Activated CD8-positive, alpha-beta memory T cell treated with anti-CD3 and anti-CD28 coated beads, Interleukin-2, amount 10 ng/mL, durations not matched to agents 7 days and 5 days (primary cell): ENCODE measurements around the gene CLIC5. TPM values are rescaled to one million over a fixed set of nuclear protein-coding genes. Genes with fewer than 3 reads are reported as not detected.

Source experiments
- ATAC-seq: fragments of 150-1000 bp; cut with Tn5 transposase; one replicate; pipeline ENCODE4 v1.10.0; 2021; ENCODE audit warnings: moderate library complexity
- CTCF ChIA-PET: fragments of 350-600 bp; sonication (Branson Sonifier 250); formaldehyde crosslinking; loops from one replicate; lab custom pipeline; 2021; ENCODE audit warnings: antibody characterized with exemption; lab: Charles Lee
- DNase-seq: peaks from one replicate; pipeline ENCODE4 v3.0.0-alpha.2; 2020
- H3K27ac Mint-ChIP-seq: one replicate; pipeline ENCODE4 v1.8.0; 2021; ENCODE audit warnings: mild to moderate bottlenecking, mixed read lengths
- H3K27me3 Mint-ChIP-seq: one replicate; pipeline ENCODE4 v1.8.0; 2021; ENCODE audit warnings: mixed read lengths
- H3K36me3 Mint-ChIP-seq: one replicate; pipeline ENCODE4 v1.8.0; 2021; ENCODE audit warnings: mild to moderate bottlenecking, mixed read lengths
- H3K4me1 Mint-ChIP-seq: one replicate; pipeline ENCODE4 v1.8.0; 2021; ENCODE audit warnings: mixed read lengths
- H3K4me3 Mint-ChIP-seq: one replicate; pipeline ENCODE4 v1.8.0; 2021; ENCODE audit warnings: mild to moderate bottlenecking, moderate library complexity, mixed read lengths
- H3K9me3 Mint-ChIP-seq: one replicate; pipeline ENCODE4 v1.8.0; 2022; ENCODE audit warnings: low read depth, mixed read lengths
- total RNA-seq, 2 experiments: library from RNA; stranded (reverse); gene quantifications; one replicate each; pipeline ENCODE4 v1.2.3, GENCODE V29; 2021

The CLIC5 gene
- total RNA-seq, 2 experiments from 2014 or later, result 6.3 to 7.3 TPM

GRCh38 chr6:45872827-45873365 lies 142.8 kb downstream of the CLIC5 start:
- CTCF ChIA-PET, result no interaction called here
- Mint-ChIP-seq H3K36me3 (no peaks in the 10 kb centered on the region), H3K9me3 (peaks cover 2% of the 10 kb centered on the region), H3K27me3 (peaks cover 29% of the 10 kb centered on the region), H3K4me3 (no peak overlapping the region), H3K27ac (no peak overlapping the region), H3K4me1 (no peaks in the 10 kb centered on the region)
- DNase-seq, result no peak
- ATAC-seq, result no peak

GRCh38 chr6:45870531-45870930 lies 145.1 kb downstream of the CLIC5 start:
- ATAC-seq, result no peak
- H3K9me3 Mint-ChIP-seq, result peaks cover 2% of the 10 kb centered on the region
- no peak overlapping the region for H3K4me3 Mint-ChIP-seq
- no peak overlapping the region for H3K27ac Mint-ChIP-seq
- no peak for DNase-seq
- H3K36me3 Mint-ChIP-seq, result no peaks in the 10 kb centered on the region
- H3K27me3 Mint-ChIP-seq, result peaks cover 41% of the 10 kb centered on the region
- peaks cover 3% of the 10 kb centered on the region for H3K4me1 Mint-ChIP-seq
- CTCF ChIA-PET, result no interaction called here

- no peak overlapping the region for H3K27ac Mint-ChIP-seq
- peaks cover 2% of the 10 kb centered on the region for H3K9me3 Mint-ChIP-seq
- CTCF ChIA-PET, result no interaction called here
- peaks cover 3% of the 10 kb centered on the region for H3K4me1 Mint-ChIP-seq
- peaks cover 28% of the 10 kb centered on the region for H3K27me3 Mint-ChIP-seq
- no peak for ATAC-seq
- H3K36me3 Mint-ChIP-seq, result no peaks in the 10 kb centered on the region
- no peak overlapping the region for H3K4me3 Mint-ChIP-seq
- DNase-seq, result no peak
Observed at GRCh38 chr6:45864651-45865050, 151.0 kb downstream of the CLIC5 start.

- Mint-ChIP-seq H3K4me1 (no peaks in the 10 kb centered on the region), H3K9me3 (no peaks in the 10 kb centered on the region), H3K36me3 (no peaks in the 10 kb centered on the region), H3K4me3 (no peak overlapping the region), H3K27ac (no peak overlapping the region), H3K27me3 (peaks cover 23% of the 10 kb centered on the region)
- no peak for ATAC-seq
- no peak for DNase-seq
- CTCF ChIA-PET, result no interaction called here
Observed at GRCh38 chr6:45858691-45859090, 157.0 kb downstream of the CLIC5 start.

GRCh38 chr6:45857827-45858226 lies 157.8 kb downstream of the CLIC5 start:
- CTCF ChIA-PET, result no interaction called here

GRCh38 chr6:45855642-45856394 lies 159.8 kb downstream of the CLIC5 start:
- Mint-ChIP-seq H3K4me1 (no peaks in the 10 kb centered on the region), H3K9me3 (no peaks in the 10 kb centered on the region), H3K4me3 (no peak overlapping the region), H3K27me3 (peaks cover 24% of the 10 kb centered on the region), H3K36me3 (no peaks in the 10 kb centered on the region), H3K27ac (no peak overlapping the region)
- no peak for DNase-seq
- CTCF ChIA-PET, result no interaction called here
- ATAC-seq, result no peak

More at GRCh38 chr6:45857827-45858226, 157.8 kb downstream of the CLIC5 start:
- peaks cover 26% of the 10 kb centered on the region for H3K27me3 Mint-ChIP-seq
- no peak overlapping the region for H3K27ac Mint-ChIP-seq
- no peaks in the 10 kb centered on the region for H3K9me3 Mint-ChIP-seq
- ATAC-seq (no peak), DNase-seq (no peak)
- no peaks in the 10 kb centered on the region for H3K36me3 Mint-ChIP-seq
- no peaks in the 10 kb centered on the region for H3K4me1 Mint-ChIP-seq
- no peak overlapping the region for H3K4me3 Mint-ChIP-seq

GRCh38 chr6:45854149-45854742 lies 161.4 kb downstream of the CLIC5 start:
- DNase-seq (no peak), ATAC-seq (no peak)
- Mint-ChIP-seq H3K4me1 (no peaks in the 10 kb centered on the region), H3K27ac (no peak overlapping the region), H3K4me3 (no peak overlapping the region), H3K27me3 (peaks cover 24% of the 10 kb centered on the region), H3K9me3 (no peaks in the 10 kb centered on the region), H3K36me3 (no peaks in the 10 kb centered on the region)
- CTCF ChIA-PET, result no interaction called here

GRCh38 chr6:45851034-45851400 lies 164.6 kb downstream of the CLIC5 start:
- Mint-ChIP-seq H3K27ac (no peak overlapping the region), H3K36me3 (no peaks in the 10 kb centered on the region), H3K4me1 (no peaks in the 10 kb centered on the region), H3K4me3 (no peak overlapping the region), H3K9me3 (no peaks in the 10 kb centered on the region), H3K27me3 (peaks cover 19% of the 10 kb centered on the region)
- CTCF ChIA-PET, result no interaction called here
- DNase-seq (no peak), ATAC-seq (no peak)

GRCh38 chr6:45850378-45851033 lies 165.2 kb downstream of the CLIC5 start:
- Mint-ChIP-seq H3K27ac (no peak overlapping the region), H3K4me3 (no peak overlapping the region), H3K27me3 (peaks cover 19% of the 10 kb centered on the region), H3K9me3 (no peaks in the 10 kb centered on the region), H3K4me1 (no peaks in the 10 kb centered on the region), H3K36me3 (no peaks in the 10 kb centered on the region)
- no peak for DNase-seq
- ATAC-seq, result no peak
- CTCF ChIA-PET, result no interaction called here

- no peak for ATAC-seq
- Mint-ChIP-seq H3K4me3 (no peak overlapping the region), H3K27me3 (peaks cover 7% of the 10 kb centered on the region), H3K36me3 (peaks cover 2% of the 10 kb centered on the region), H3K4me1 (no peaks in the 10 kb centered on the region), H3K27ac (no peak overlapping the region), H3K9me3 (no peaks in the 10 kb centered on the region)
- CTCF ChIA-PET, result no interaction called here
- no peak for DNase-seq
Observed at GRCh38 chr6:45845567-45845966, 170.1 kb downstream of the CLIC5 start.

- H3K27ac Mint-ChIP-seq, result no peak overlapping the region
- ATAC-seq (no peak), DNase-seq (no peak)
- peaks cover 3% of the 10 kb centered on the region for H3K27me3 Mint-ChIP-seq
- H3K4me1 Mint-ChIP-seq, result no peaks in the 10 kb centered on the region
- H3K9me3 Mint-ChIP-seq, result no peaks in the 10 kb centered on the region
- peaks cover 2% of the 10 kb centered on the region for H3K36me3 Mint-ChIP-seq
- no peak overlapping the region for H3K4me3 Mint-ChIP-seq
- CTCF ChIA-PET, result no interaction called here
Observed at GRCh38 chr6:45844986-45845385, 170.7 kb downstream of the CLIC5 start.

- ATAC-seq, result no peak
- Mint-ChIP-seq H3K4me1 (no peaks in the 10 kb centered on the region), H3K9me3 (no peaks in the 10 kb centered on the region), H3K27me3 (no peaks in the 10 kb centered on the region), H3K36me3 (peaks cover 2% of the 10 kb centered on the region), H3K27ac (no peak overlapping the region), H3K4me3 (no peak overlapping the region)
- no peak for DNase-seq
- CTCF ChIA-PET, result no interaction called here
Observed at GRCh38 chr6:45843848-45844521, 171.7 kb downstream of the CLIC5 start.

GRCh38 chr6:45841062-45841461 lies 174.6 kb downstream of the CLIC5 start:
- Mint-ChIP-seq H3K9me3 (no peaks in the 10 kb centered on the region), H3K36me3 (peaks cover 2% of the 10 kb centered on the region), H3K4me3 (no peak overlapping the region), H3K4me1 (peaks cover 27% of the 10 kb centered on the region), H3K27me3 (no peaks in the 10 kb centered on the region), H3K27ac (no peak overlapping the region)
- ATAC-seq, result no peak
- DNase-seq, result no peak
- CTCF ChIA-PET, result no interaction called here
